ENCODE data around the gene CYP46A1.
"Not testable (repeated sequence)": the region's sequence is repeated elsewhere in the genome, so short reads cannot be mapped to it uniquely, and the experiment has no call there.

The CYP46A1 gene

DNA sequence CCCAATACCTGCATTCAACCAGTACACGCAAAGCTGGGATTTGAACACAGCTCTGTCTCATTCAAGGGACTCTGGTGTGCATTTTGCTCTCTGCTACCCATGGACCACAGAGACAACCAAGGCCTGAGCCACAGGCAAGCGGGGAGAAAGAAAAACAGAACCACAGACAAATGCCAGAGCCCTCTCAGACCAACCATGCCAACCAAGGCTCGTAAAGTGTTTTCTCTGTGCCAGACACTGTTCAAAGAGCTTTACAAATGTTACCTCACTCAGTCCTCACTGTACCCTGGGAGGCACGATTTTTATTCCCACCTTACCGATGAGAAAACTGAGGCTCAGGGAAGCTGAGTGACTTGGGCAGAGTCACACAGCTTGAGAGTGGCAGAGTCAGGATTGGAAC, 76.7 kb downstream of the CYP46A1 start:
- DNase-seq: no peak

GRCh38 chr14:99762911-99763310, 78.8 kb downstream of the CYP46A1 start:
- not testable (repeated sequence) for DNase-seq

- DNase-seq: no peak
Observed at GRCh38 chr14:99763527-99764221, 79.6 kb downstream of the CYP46A1 start.

GRCh38 chr14:99764222-99764706, 80.2 kb downstream of the CYP46A1 start:
- no peak for DNase-seq

GRCh38 chr14:99768381-99768780, 84.3 kb downstream of the CYP46A1 start:
- no peak for DNase-seq

DNA sequence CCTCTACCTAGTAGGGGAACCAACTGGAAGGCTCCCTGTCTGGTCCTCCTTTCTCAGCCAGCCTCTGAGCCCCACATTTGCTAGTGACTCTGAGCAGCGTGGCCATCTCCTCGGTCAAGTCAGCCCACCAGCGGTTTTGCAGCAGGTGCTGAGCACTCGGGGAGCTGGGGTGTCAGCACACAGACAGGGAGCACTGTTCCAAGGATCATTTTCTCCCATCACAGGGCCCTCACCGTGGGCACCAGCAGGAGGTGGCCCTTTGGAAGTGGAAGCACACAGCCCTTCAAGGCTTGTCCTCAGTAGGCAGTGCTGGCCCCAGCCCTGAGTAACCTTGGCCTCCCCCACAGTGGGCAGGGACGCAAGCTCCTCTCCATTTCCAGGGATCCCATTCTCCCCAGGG, 85.0 kb downstream of the CYP46A1 start:
- DNase-seq: no peak

DNA sequence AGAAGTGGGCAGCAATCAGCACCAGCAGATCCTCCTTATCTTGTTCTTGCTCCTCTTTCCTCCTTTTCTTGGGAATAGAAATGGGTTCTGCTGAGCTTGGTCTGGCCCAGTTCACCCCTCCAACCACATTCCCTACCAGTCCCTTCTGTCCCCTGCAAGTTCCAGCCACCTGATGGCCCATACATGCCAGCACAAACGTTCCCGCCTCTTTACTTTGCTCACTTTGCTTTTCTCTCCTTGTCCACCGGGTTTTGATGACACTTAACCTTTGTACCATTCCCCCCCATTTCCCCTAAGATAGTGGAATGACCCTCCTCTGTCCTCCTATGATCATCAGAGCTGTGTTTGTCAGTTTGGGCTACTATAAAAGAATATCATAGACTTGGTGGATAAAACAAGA, 85.7 kb downstream of the CYP46A1 start:
- no peak for DNase-seq

DNA sequence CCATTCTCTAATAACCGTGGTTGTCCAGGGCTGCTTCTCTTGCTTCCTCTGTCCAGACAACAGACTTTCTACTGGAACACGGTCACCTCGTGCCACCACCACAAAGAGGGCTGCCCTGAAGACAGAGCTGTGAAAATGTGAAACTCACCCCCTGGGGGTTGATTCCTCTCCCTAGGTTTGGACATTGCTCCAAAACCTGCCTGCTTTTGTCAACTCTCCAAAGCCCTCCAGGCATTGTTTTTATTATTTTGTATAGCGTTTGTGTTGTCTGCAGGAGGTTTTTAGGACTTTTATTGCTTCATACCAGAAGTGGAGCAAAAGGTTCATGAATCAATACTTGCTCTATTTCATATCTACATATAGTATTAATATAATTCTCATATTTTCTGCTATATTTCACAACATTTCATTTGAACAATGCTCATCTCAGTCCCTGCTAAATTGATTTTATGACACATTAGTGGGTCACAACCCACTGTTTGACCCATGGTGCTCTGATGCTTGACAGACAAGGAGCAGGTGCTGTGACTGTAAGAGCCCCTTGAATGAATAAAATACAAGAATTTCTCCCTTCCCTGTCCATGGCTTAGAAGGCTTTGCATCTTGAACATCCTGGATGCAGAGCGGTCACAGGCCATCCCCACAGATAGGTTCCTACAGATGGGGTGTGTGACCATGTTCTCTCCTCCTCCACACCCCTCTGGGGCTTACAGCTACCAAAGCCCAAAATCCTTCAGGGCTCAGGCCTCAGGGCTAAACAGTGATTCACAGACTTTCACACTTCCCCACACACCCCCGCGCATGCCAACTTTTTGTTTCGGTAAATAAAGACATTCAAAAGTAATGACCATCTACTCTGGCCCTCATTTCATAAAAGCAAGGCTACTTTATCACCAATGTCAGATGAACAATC, 88.5 kb downstream of the CYP46A1 start:
- no peak for DNase-seq

DNA sequence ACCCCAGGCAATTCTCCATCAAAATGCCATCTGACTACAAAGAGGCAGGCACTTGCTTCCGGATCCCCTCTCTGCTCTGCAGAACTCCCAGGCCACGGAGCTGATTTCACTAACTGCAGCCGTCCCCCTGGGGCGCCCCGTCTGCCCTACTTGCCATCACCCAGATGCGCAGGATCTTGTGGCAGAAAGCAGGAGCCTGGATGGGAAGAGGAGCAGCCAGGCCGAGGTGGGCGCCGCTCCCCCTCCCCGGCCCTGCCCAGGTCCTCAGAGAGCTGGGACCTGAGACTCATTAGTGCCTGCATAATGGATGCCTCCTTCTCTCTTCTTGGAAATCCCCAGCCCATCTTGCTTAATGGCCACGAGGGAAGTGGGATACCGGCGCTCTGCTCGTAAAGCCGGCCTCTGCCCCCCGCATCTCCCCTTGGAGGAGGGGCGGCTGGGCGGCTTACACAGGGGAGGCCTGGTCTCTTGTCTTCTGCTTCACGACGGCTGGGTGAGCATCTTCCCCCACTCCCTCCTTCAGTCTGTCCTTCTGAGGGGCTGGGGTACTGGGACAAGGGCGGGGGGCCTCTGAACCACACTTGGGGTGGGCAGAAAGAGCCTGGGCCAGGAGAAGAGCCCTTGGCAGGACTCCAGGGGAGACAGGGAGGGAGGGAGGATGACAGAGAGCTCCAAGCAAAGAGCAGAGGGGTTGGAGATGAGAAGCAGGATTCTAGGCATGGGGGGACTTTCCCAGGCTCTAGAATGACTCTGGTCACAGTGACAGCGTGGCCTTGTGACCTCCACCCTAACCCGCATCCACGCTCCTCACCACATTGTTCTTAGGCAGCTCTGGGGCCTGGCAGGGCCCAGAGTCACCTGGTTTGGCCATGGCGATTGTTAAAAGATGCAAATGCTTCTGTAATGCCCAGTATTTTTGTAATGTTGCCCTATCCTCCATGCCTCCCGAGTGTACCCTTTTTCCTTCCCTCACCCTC, 89.7 kb downstream of the CYP46A1 start:
- DNase-seq: no peak

DNA sequence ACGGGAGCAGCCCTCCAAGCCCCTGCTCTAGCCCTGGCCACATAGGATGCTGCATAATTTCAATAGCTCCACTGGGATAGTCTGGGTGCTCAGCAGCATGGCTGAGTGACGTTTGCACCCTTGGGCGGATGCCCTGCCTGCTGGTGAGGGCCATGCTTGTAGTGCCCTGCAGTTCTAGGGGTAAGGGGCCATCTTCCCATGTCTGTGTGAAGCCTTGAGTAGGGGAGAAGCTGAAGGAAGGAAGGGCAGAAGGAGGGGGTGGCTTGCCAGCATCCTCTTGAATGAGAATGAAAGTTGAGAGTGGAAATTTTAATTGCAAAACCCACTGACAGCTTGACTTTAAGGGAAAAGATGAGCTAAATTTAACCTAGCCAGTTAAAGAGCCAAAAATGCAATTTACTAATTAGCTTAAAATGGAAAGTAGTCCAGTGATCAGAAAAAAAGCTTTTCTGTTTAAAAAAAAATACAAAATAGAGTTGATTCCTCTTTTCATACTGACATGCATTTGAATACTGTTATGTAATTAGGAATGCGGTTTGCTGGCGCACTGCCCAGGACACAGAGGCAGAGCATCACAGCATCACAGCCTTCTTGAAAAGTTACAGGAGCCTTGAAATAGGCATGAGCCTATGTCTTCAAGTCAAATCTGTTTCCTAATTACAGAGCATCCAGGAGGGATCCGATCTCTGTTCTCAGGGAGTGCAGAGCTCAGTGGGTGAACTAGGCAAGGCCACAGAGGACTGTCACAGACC, 90.6 kb downstream of the CYP46A1 start:
- no peak for DNase-seq

DNA sequence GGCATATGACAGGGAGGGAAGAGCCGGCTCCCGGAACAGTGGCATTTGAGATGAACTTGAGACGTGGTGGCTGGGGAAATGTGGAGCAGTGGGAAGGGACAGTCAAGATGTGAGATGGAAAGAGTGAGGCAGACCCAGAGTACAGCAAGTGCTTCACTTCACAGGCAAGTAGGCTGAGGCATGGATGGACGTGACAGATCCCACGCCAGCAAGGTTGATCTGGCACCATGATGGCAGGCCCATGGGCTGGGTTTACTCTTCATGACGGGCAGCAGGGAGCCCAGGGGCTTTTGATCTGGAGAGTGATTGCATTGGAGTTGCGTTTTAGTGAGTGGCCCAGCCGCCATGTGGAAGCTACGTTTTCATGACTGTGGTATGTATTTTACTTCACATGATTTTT, 91.3 kb downstream of the CYP46A1 start:
- no peak for DNase-seq
